HL-60 (cell line): ENCODE results near the gene PDE6B.

Experiments used
- CTCF ChIP-seq: IDR thresholded peaks from one replicate; pipeline ENCODE4 v1.5.1; 2011; ENCODE audit warnings: low read length, control low read depth, inconsistent platforms; ENCODE audit not compliant: insufficient read depth
- POLR2AphosphoS5 ChIP-seq: IDR thresholded peaks from 2 replicates; pipeline ENCODE4 v1.6.1; 2012; ENCODE audit warnings: low read depth
- REST ChIP-seq: IDR thresholded peaks from 2 replicates; pipeline ENCODE4 v1.6.1; 2012; ENCODE audit warnings: low read depth; ENCODE audit not compliant: insufficient replicate concordance

GRCh38 chr4:633406-633805 is 8.0 kb downstream of the PDE6B start:
- no peak for TF ChIP-seq CTCF
- TF ChIP-seq POLR2AphosphoS5, result no peak
- TF ChIP-seq REST, result no peak
